Chondrocyte (in vitro differentiated cells): ENCODE data around the gene AP3S2. TPM values are rescaled to one million over a fixed set of nuclear protein-coding genes. Genes with fewer than 3 reads are reported as not detected.

ENCODE experiments used
- DNase-seq: peaks from one replicate; pipeline ENCODE4 v3.0.0; 2021; ENCODE audit warnings: mixed read lengths, low spot score
- H3K27ac Mint-ChIP-seq: one replicate; pipeline ENCODE4 v1.8.0; 2021; ENCODE audit warnings: mild to moderate bottlenecking, moderate library complexity, mixed read lengths; ENCODE audit not compliant: unreplicated experiment
- H3K27me3 Mint-ChIP-seq: 2 replicates; pipeline ENCODE4 v1.8.0; 2021; ENCODE audit warnings: low read depth, mixed read lengths
- H3K36me3 Mint-ChIP-seq: 2 replicates; pipeline ENCODE4 v1.8.0; 2021; ENCODE audit warnings: low read depth, mixed read lengths
- H3K4me1 Mint-ChIP-seq: 2 replicates; pipeline ENCODE4 v1.8.0; 2021; ENCODE audit warnings: low read depth, mild to moderate bottlenecking, mixed read lengths
- H3K4me3 Mint-ChIP-seq: one replicate; pipeline ENCODE4 v1.8.0; 2021; ENCODE audit warnings: mild to moderate bottlenecking, moderate library complexity, mixed read lengths; ENCODE audit not compliant: unreplicated experiment
- H3K9me3 Mint-ChIP-seq: 2 replicates; pipeline ENCODE4 v1.8.0; 2021; ENCODE audit warnings: low read depth, mixed read lengths
- CTCF ChIP-seq: fragments of 200-600 bp; sonication (generic); IDR thresholded peaks from 2 replicates; pipeline ENCODE4 v1.5.0; 2021; ENCODE audit warnings: antibody characterized with exemption, mild to moderate bottlenecking, moderate library complexity
- total RNA-seq: library from RNA; stranded (reverse); gene quantifications from 3 replicates; pipeline ENCODE4 v1.2.1, GENCODE V29; 2021

AP3S2 gene
- total RNA-seq, 1 donor from 2014 or later: 24.4 TPM

- no peak for DNase-seq
- Mint-ChIP-seq H3K27ac (no peak overlapping the region), H3K27me3 (no peaks in the 10 kb centered on the region), H3K4me3 (no peak overlapping the region), H3K36me3 (peaks cover 6% of the 10 kb centered on the region), H3K9me3 (no peaks in the 10 kb centered on the region), H3K4me1 (no peaks in the 10 kb centered on the region)
- TF ChIP-seq CTCF: peak; percentile 29
Observed at GRCh38 chr15:89864958-89865739, 28.6 kb downstream of the AP3S2 start.

- no peaks in the 10 kb centered on the region for H3K9me3 Mint-ChIP-seq
- peak; percentile 31 for TF ChIP-seq CTCF
- H3K27ac Mint-ChIP-seq: no peak overlapping the region
- no peaks in the 10 kb centered on the region for H3K27me3 Mint-ChIP-seq
- peaks cover 5% of the 10 kb centered on the region for H3K36me3 Mint-ChIP-seq
- H3K4me1 Mint-ChIP-seq: no peaks in the 10 kb centered on the region
- no peak overlapping the region for H3K4me3 Mint-ChIP-seq
- DNase-seq: no peak
Observed at GRCh38 chr15:89863918-89864317, 29.9 kb downstream of the AP3S2 start.

- Mint-ChIP-seq H3K36me3 (peaks cover 9% of the 10 kb centered on the region), H3K27ac (no peak overlapping the region), H3K4me3 (no peak overlapping the region), H3K4me1 (no peaks in the 10 kb centered on the region), H3K9me3 (no peaks in the 10 kb centered on the region), H3K27me3 (no peaks in the 10 kb centered on the region)
- no peak for TF ChIP-seq CTCF
- DNase-seq: no peak
Observed at GRCh38 chr15:89860891-89861290, 32.9 kb downstream of the AP3S2 start.

GRCh38 chr15:89860431-89860830 lies 33.4 kb downstream of the AP3S2 start:
- no peaks in the 10 kb centered on the region for H3K9me3 Mint-ChIP-seq
- H3K36me3 Mint-ChIP-seq: peaks cover 7% of the 10 kb centered on the region
- no peak overlapping the region for H3K27ac Mint-ChIP-seq
- no peaks in the 10 kb centered on the region for H3K27me3 Mint-ChIP-seq
- H3K4me1 Mint-ChIP-seq: no peaks in the 10 kb centered on the region
- no peak for DNase-seq
- H3K4me3 Mint-ChIP-seq: no peak overlapping the region
- no peak for TF ChIP-seq CTCF

GRCh38 chr15:89858661-89859458 lies 34.9 kb downstream of the AP3S2 start:
- no peak for TF ChIP-seq CTCF
- Mint-ChIP-seq H3K4me1 (no peaks in the 10 kb centered on the region), H3K9me3 (no peaks in the 10 kb centered on the region), H3K27ac (no peak overlapping the region), H3K27me3 (no peaks in the 10 kb centered on the region), H3K4me3 (no peak overlapping the region), H3K36me3 (peaks cover 7% of the 10 kb centered on the region)
- DNase-seq: no peak
